HG03095 (cell line): ENCODE measurements around the gene ZMIZ2.
"Not testable (repeated sequence)": the region's sequence is repeated elsewhere in the genome, so short reads cannot be mapped to it uniquely, and the experiment has no call there.

Source experiments
- ATAC-seq: cut with Tn5 transposase; IDR thresholded peaks from one replicate; pipeline ENCODE4 v1.9.1; 2021; ENCODE audit warnings: moderate library complexity; ENCODE audit not compliant: unreplicated experiment

The ZMIZ2 gene

DNA sequence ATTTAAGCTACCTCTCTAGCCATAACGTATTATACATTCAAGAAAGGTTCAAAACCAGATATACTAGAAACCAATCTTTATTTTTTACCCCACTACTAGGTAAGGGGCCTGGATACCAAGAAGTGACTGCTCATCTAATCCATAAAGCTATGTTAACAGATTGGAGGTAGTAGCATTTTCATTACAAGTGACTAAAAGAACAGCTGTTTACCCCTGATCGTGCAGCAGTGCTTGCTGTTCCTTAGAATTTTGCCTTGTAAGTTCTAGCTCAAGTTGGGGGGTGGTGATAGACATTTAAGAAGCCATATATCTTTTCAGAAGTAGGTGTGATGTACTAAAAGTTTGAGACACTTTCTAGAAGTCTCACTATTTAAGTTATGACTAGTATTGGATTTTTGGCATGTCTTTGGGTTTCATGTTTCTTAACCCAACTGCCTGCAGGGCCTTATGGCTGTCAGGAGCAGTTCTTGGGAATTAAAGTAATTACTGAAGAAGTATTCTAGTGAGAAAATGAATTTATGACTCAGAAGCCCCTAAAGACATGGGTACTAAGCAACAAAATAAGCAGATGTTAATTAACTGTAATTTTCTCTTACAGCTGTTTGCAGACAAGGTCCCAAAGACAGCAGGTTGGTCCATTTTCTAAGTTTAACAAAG lies 50.1 kb downstream of the ZMIZ2 start:
- ATAC-seq = no peak

DNA sequence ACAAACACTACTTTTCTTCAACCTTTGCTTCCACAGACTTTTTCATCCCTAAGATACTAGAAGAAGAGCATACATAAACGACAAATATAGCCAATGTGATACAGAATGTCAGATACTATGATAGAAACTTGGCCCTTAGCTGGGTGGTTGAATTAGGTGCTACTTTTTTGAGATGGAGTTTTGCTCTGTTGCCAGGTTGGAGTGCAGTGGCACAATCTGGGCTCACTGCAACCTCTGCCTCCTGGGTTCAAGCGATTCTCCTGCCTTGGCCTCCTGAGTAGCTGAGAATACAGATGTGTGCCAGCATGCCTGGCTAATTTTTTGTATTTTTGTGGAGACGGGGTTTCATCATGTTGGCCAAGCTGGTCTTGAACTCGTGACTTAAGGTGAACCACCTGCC lies 51.3 kb downstream of the ZMIZ2 start:
- no peak for ATAC-seq

DNA sequence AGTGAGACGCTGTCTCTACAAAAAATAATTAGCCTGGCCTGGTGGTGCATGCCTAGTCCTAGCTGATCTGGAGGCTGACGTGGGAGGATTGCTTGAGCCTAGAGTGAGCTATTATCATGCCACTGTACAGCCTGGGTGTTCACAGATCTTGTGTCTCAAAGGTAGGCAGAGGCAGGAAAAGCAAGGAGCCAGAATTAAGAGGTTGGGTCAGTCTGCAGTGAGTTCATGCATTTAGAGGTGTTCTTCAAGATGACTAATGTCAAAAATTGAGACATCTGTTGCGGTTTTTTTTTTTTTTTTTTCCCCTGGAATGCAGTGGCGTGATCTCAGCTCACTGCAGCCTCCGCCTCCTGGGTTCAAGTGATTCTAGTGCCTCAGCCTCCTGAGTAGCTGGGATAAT lies 53.2 kb downstream of the ZMIZ2 start:
- no peak for ATAC-seq

DNA sequence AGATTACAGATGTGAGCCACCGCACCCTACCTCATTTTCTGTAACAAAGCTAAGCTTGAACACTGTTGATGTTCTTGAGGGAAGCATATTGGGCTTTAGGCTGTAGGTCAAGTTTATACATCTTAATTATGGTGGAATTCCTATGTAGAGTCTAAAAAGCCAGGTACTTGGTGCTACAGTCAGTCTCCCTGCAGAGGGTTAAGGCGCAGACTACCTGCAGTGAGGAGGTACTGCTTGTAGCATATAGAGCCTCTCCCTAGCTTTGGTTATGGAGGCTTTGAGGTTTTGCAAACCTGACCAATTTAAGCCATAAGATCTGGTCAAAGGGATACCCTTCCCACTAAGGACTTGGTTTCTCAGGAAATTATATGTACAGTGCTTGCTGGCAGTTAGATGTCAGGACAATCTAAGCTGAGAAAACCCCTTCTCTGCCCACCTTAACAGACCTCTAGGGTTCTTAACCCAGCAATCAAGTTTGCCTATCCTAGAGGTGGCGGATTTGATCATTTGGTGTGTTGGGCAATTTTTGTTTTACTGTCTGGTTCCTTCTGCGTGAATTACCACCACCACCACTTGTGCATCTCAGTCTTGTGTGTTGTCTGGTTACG lies 53.9 kb downstream of the ZMIZ2 start:
- ATAC-seq = no peak

DNA sequence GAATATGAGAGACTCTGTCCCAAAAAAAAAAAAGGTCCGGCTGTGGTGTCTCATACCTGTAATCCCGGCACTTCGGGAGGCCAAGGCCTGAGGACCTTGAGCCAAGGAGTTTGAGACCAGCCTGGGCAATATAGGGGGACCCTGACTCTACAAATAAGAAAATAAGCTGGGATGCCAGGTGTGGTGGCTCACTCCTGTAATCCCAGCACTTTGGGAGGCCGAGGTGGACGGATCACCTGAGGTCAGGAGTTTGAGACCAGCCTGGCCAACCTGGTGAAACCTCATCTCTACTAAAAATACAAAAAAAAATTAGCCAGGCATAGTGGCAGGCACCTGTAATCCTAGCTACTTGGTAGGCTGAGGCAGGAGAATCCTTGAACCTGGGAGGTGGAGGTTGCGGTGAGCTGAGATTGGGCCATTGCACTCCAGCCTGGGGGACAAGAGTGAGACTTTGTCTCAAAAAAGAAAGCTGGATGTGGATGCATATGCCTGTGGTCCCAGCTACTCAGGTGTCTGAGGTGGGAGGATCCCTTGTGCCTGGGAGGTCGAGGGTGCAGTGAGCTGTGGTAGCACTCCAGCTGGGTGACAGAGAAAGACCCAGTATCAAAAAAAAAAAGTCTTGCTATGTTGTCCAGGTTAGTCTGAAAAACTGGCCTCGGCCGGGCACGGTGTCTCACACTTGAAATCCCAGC lies 55.3 kb downstream of the ZMIZ2 start:
- ATAC-seq = not testable (repeated sequence)

DNA sequence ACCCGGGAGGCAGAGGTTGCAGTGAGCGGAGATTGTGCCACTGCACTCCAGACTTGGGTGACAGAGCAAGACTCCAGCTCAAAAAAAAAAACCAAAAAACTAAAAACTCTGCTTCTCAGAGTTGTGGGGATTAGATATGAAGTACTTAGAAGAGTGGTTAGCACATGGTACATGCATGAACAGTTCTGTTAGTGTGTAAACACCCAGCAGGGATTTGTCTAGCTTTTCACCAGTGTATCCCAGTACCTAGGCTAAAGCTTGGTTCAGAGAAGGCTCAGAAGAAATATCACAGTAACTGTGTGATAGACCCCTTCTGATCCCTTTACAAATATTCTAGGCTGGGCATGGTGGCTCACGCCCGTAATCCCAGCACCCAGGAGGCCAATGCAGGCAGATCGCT lies 57.3 kb downstream of the ZMIZ2 start:
- no peak for ATAC-seq

DNA sequence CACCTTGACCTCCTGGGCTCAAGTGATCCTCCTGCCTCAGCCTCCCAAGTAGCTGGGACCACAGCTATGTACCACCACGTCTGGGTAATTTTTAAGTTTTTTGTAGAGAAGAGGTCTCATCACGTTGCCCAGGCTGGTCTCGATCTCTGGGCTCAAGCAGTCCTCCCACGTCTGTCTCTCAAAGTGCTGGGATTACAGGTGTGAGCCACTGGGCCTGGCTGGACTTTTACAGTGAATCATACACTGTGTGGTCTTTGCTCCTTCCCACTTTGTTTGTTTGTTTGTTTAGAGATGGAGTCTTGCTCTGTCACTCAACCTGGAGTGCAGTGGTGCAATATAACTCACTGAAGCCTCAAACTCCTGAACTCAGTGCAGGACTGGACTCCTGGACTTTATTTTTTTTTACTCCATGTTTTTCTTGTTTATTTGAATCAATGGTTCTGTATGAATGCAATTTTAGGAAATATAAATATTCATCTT lies 60.3 kb downstream of the ZMIZ2 start:
- no peak for ATAC-seq

DNA sequence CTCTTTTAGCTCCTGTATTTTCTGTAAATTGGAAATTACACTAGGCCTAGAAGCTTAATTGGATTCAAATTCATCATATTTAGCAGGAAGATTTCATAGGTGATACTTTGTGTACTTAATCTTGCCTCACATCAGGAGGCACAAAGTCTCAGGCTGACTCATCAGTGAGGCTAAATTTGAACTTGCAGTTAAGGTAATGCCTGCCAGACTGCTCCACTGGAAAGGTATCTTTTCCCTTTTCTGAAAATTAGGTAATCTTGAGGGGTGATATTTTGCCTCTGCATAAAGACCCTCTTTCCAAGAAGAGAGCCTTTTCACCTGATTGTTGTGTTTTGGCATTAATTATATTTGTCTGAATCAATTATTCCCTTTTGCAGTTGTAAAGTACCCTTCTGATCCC lies 62.4 kb downstream of the ZMIZ2 start:
- no peak for ATAC-seq

DNA sequence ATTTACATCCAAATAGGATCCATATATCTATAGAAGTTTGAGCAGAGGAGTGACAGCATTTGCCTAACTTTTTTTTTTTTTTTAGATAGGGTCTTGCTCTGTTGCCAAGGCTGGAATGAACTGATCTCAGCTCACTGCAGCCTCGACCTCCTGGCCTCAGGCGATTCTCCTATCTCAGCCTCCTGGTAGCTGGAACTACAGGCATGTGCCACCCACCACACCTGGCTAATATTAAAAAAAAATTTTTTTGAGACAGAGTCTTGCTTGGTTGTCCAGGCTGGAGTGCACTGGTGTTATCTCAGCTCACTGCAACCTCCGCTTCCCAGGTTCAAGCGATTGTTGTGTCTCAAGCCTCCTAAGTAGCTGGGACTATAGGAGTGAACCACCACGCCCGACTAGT lies 62.9 kb downstream of the ZMIZ2 start:
- no peak for ATAC-seq

DNA sequence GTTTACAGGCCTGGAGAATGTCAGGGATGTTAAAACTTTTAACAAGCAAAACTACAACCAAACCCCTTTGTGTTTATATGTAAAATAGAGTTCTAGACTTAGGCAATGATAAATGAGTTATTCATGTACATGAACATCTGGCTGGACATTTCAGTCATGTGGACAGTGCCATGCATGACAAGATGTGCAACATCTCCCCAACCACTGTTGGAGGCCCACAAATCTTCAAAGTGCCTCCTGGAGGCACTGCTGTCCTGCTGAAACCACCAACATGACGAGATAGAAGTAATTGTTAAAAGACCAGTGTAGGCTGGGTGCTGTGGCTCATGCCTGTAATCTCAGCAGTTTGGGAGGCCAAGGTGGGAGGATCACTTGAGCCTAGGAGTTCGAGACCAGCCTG lies 66.3 kb downstream of the ZMIZ2 start:
- no peak for ATAC-seq

DNA sequence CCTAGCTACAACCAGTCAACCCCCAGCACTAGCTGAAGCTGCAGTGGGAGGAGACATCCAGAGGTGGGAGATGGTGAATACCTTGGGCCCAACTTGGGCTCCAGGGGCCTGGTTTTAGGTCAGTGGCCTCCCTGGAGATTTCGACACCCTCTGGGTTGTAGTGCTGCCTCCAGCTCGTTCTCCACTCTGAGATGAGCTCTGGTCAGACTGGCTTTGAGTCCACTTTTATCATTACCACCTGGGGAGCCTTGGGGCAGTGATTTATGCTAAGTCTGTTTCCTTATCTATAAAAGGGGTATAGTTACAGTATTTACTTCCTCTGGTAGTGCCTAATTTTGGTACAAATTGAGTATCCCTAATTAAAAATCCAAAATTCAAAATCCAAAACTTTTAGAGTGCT lies 70.6 kb downstream of the ZMIZ2 start:
- ATAC-seq = no peak
